Measurements from ENCODE around the gene LRRC30.

DNA sequence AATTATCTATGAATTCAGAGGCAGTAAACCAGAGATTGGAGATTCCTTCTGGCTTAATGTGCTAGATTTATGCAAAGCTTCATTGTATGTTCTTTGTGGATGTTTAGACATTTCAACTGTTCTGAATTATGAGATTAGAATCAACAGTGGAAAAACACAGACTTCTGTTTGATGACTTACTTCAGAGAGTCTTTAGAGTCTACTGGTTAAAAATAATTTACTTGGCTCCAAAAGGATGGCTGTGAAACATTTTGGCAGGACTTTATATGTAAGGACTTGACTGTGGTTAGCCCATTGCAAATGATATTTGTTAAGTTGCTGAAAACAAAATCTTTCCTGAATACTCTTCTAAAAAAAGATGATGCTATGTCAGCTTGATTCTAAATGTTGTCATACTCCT is 25.5 kb upstream of the LRRC30 start:
- TF ChIP-seq EZH2 (IDR thresholded peaks at IDR 0.05; ENCODE audit: low read length) (no peak), CTCF (optimal IDR thresholded peaks at IDR 0.05 in 1 of 3, IDR thresholded peaks at IDR 0.05 in 1 of 3, conservative IDR thresholded peaks at IDR 0.05 in 1 of 3; ENCODE audit: extremely low read depth in 1 of 3, insufficient read depth in 2 of 3, low read length in 3 of 3) (no peak)

All from keratinocyte (primary cell).